ENCODE data around the gene CATSPER4.

CATSPER4 gene

DNA sequence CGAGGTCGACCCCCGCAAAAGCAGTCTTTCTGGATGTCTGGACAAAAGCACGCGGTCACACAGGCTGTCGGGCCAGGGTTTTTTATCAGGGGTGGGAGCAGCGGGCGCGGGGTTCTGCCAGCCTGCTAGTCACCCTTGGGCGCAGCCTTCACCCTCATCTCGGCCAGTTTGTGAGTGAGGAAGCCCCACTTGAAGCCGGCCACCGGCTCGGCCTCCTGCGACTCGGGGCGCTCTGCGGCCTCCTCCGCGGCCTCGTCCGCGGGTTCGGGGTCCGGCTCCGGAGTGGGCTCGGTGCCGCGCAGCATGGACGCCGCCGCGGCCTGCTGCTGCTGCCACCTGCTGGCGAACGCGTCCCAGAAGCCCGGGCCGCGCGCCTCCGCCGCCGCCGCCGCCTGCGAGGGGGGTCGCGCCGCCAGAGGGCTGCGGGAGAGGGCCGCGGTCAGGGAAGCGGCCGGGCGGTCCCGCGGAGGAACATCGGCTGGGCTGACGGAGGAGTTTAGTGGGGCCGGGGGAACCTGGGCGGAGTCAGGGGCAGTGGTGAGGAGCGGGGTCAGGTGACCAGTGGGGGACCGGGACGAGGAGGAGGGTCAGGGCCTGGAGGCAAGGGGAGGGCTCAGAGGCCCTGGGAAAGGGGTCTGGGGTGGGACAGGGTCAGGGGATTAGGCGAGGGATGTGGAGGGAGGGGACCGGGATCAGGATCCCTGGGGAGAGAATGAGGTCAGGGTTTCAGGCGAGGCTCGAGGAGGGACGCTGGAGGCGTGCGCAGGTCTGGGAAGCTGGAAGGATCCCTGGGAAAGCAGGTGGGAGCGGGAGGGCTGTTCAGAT is 26.2 kb upstream of the CATSPER4 start:
- H3K27ac ChIP-seq = no peak overlapping the region
- DNase-seq (ENCODE audit: low read depth, low spot score) = no peak

GRCh38 chr1:26164861-26165842 is 25.2 kb upstream of the CATSPER4 start:
- no peak for DNase-seq (ENCODE audit: low read depth, low spot score)
- no peak overlapping the region for H3K27ac ChIP-seq

GRCh38 chr1:26166719-26167281 is 23.6 kb upstream of the CATSPER4 start:
- DNase-seq (ENCODE audit: low read depth, low spot score) = no peak
- H3K27ac ChIP-seq = no peak overlapping the region

DNA sequence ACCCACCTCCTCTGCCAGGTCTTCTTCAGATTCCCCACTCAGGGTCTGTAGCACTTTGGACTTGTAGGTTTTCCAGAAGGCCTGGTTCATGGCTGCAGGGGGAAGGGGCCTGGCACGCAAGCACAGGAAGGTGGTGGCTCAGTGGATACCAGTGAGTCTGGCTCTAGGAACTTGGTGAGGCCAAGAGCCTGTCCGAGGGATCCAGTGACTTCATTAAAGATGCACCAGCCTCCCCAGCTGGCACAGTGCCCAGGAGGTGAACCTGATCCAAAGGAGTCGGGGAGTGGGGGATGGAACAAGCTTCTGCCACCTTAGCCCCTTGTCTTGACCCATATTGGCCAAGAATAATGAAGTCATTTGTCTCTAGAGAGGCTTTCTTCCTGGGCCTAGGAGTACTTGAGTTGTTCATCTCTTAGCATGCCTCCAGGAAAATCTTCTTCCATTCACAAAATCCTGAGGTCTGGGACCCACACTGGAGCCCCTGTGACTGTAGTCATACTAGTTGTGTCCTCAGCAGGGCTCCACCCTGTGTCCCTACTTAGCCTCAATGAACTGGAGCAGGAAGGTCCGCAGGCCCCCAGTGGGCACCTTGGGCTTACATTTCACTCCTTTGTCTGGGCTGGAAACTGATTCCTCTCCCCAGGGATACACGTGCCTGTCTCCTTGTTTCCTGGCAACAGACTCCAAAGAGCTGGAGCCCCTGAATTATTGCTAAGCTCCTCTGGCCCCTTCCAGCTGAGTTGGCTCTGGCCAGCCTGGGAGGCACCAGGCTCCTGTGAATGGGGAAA is 21.8 kb upstream of the CATSPER4 start, which contains the start of gene C1orf232:
Gene C1orf232, minus strand, starts transcription at position 554 of the 788 bp plus-strand sequence. Its CDS starts 464 bp downstream, at position 90.
- no peak for DNase-seq (ENCODE audit: low read depth, low spot score)
- H3K27ac ChIP-seq = peak within 1 kb of the TSS; percentile 30

- H3K27ac ChIP-seq = no peak overlapping the region
- no peak for DNase-seq (ENCODE audit: low read depth, low spot score)
These were observed 21.2 kb upstream of the CATSPER4 start for GRCh38 chr1:26169198-26169554.

GRCh38 chr1:26169669-26170471 is 20.5 kb upstream of the CATSPER4 start, which contains the start of gene ZNF593:
Gene ZNF593 (plus strand): TSS chr1:26169908. CDS start chr1:26169984, 76 bp downstream.
- peak within 1 kb of the TSS; percentile 30 for H3K27ac ChIP-seq

DNA sequence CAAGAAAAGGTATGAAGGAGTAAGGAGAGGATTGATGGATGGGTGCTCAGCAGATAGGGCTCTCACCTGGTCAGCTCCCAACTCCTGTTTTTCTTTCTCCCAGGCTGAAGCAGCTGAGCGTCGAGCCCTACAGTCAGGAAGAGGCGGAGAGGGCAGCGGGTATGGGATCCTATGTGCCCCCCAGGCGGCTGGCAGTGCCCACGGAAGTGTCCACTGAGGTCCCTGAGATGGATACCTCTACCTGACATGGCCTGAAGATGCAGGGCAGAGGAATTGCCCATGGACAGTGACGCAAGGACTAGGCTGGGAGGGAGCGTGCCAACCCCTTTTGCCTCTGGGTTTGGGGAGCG is 20.0 kb upstream of the CATSPER4 start:
- peak overlapping the region; percentile 30 for H3K27ac ChIP-seq

More at GRCh38 chr1:26169669-26170471, 20.5 kb upstream of the CATSPER4 start, which contains the start of gene ZNF593:
- peak; percentile 33 for DNase-seq (ENCODE audit: low read depth, low spot score)

DNA sequence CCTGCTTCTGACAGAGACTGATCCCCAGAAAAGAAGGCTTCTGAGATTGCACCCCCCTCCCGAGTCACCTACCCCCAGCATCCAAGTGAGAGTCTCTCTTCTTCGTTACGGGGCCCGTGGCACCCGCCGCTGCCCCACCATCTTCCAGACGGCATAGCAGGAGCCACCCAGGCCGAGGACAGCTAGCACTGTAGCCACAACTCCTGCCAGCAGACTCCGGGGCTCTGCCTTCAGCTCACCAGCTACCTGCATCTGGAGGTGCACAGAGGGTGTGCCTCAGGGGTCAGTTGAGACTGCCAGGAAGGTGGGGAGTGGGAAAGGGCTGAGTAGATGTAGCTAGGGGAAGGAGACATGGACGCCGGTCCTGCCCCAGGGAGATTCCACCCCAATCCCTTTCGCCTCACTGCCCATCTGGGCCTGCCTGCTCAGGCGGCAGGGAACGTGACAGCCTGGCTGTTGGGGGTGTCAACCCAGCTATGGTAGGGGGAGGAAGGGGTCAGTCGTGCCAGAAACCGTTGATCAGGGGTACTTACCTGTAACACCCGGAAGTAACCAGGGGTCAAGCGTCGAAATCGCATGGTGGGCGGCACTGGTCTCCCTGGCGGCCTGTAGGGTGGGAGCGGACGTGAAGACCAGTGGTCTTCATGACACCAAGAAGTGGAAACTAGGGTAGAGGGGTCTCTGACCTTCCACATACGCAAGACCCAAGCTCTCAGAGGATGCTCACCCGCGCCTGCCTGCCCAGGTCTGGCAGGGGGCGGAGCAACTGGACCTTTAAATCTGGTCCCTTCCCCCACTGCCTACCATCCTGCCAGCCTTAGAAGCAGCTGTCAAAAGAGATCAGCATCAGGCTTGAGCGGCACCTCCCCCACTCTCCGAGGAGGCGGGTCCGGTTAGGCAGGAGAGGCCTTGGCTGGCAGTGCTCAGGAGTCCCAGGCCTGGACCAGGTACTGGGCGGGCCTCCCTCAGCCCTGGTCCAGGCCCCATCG is 19.0 kb upstream of the CATSPER4 start, which contains the start of gene ZNF593OS:
Gene ZNF593OS, minus strand, starts transcription at position 749 of the 989 bp plus-strand sequence. Its CDS starts 171 bp downstream, at position 578.
- H3K27ac ChIP-seq = no peak within 1 kb of the TSS
- no peak for DNase-seq (ENCODE audit: low read depth, low spot score)

More for the DNA sequence above, 20.0 kb upstream of the CATSPER4 start:
- no peak for DNase-seq (ENCODE audit: low read depth, low spot score)

DNA sequence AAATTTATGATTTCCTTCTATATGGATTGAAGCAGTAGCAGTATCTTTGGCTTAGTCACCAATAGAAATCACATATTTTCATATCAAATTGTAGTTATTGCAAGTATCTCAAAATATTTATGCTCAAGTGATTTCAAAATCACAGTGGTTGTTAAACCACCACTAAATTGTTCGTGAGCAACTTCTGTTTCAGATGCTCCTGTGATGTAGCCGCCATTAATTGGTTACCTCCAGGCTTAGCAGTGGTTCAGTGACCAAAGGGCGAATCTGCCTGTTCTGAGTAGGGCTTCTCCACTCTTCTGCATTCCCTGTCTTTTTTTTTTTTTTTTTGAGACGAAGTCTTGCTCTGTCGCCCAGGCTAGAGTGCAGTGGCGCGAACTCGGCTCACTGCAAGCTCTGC is 15.1 kb upstream of the CATSPER4 start:
- H3K27ac ChIP-seq = no peak overlapping the region
- no peak for DNase-seq (ENCODE audit: low read depth, low spot score)

DNA sequence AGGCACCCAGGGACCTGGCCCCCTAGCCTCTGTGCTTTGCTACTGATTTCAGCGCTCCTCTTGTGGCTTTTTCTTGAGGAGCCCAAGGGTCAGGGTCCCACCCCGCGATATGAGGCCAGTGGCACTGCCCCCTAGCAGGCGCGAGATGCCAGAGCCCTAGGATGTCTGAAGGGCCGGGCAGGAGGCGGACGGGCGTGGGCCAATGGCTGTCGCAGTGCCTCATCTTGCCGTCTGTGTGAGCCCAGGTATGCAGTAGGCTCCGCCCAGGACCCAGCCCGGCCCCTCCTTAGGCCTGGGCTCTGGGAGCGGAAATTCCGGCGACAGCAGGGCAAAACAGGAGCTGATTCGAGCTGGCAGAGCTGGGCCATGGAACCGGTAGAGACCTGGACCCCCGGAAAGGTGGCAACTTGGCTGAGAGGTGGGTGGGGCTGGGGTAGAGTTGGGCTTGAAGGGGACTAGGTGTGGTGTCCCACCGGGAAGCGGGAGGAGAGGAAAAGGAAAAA is 13.2 kb upstream of the CATSPER4 start, which contains the start of gene CNKSR1:
Gene CNKSR1, plus strand, starts transcription at position 310 of the 503 bp plus-strand sequence. Its CDS starts 57 bp downstream, at position 367.
- peak within 1 kb of the TSS; percentile 75 for H3K27ac ChIP-seq

GRCh38 chr1:26180010-26180506 is 10.3 kb upstream of the CATSPER4 start:
- H3K27ac ChIP-seq = no peak overlapping the region
- DNase-seq (ENCODE audit: low read depth, low spot score) = no peak

More for the DNA sequence above, 13.2 kb upstream of the CATSPER4 start, which contains the start of gene CNKSR1:
- peak; percentile 46 for DNase-seq (ENCODE audit: low read depth, low spot score)

GRCh38 chr1:26181586-26182382 is 8.6 kb upstream of the CATSPER4 start:
- peak overlapping the region; percentile 59 for H3K27ac ChIP-seq
- peak; percentile 83 for DNase-seq (ENCODE audit: low read depth, low spot score)

DNA sequence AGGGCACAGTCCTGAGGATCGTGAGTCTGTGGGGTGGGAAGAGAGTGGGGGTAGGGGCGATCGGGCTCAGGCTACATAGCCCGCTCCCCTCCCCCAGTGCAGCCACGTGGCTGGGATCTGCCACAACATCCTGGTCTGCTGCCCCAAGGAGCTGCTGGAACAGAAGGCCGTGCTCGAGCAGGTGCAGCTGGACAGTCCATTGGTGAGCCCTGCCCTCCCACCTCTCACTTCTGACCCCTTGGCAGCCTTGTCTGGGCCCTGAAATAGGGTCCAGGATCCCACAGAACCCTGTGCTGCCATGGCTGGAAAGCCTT is 8.1 kb upstream of the CATSPER4 start:
- no peak for DNase-seq (ENCODE audit: low read depth, low spot score)
- peak overlapping the region; percentile 59 for H3K27ac ChIP-seq

- no peak overlapping the region for H3K27ac ChIP-seq
- no peak for DNase-seq (ENCODE audit: low read depth, low spot score)
These were observed 6.3 kb upstream of the CATSPER4 start for GRCh38 chr1:26184086-26184485.

GRCh38 chr1:26184883-26185282 is 5.5 kb upstream of the CATSPER4 start:
- no peak for DNase-seq (ENCODE audit: low read depth, low spot score)

DNA sequence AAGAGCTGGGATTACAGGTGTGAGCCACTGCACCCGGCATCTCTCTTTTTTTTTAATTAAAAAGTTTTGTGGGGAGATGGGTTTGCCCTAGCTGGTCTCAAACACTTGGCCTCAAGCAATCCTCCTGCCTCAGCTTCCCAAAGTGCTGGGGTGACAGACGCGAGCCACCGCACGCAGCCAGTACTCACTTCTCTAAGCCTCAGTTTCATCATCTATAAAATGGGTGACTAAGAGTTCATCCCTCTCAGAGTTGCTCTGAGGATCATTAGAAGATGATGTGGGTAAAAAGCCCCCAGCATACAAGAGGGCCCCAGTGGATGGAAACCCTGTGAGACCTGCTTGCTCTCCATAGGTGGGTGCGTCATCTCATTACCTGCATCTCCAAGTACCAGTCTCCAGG is 2.5 kb upstream of the CATSPER4 start:
- no peak overlapping the region for H3K27ac ChIP-seq
- no peak for DNase-seq (ENCODE audit: low read depth, low spot score)

More at GRCh38 chr1:26184883-26185282, 5.5 kb upstream of the CATSPER4 start:
- H3K27ac ChIP-seq = no peak overlapping the region
